GM19463 (cell line): ENCODE results near the gene UGCG.
"Not testable (repeated sequence)": the region's sequence is repeated elsewhere in the genome, so short reads cannot be mapped to it uniquely, and the experiment has no call there.

Experiments used
- ATAC-seq: cut with Tn5 transposase; IDR thresholded peaks from one replicate; pipeline ENCODE4 v1.9.1; 2021; ENCODE audit warnings: mild to moderate bottlenecking, moderate library complexity; ENCODE audit not compliant: unreplicated experiment

Gene UGCG

DNA sequence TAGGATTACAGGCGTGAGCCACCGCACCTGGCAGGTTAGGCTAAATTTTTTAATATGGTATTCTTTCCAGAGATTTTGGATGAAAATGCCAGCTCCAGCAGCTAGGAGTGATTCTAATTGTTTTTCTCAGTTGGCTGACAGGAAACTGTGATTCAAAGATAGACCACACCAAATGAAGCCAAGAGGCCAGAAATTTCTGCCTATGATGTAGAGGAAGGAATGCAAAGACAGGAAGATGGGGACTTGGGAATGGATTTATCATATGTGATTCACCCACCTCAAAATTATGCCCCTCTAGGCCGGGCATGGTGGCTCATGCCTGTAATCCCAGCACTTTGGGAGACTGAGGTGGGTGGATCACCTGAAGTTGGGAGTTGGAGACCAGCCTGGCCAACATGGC lies 53.3 kb downstream of the UGCG start:
- ATAC-seq: no peak

DNA sequence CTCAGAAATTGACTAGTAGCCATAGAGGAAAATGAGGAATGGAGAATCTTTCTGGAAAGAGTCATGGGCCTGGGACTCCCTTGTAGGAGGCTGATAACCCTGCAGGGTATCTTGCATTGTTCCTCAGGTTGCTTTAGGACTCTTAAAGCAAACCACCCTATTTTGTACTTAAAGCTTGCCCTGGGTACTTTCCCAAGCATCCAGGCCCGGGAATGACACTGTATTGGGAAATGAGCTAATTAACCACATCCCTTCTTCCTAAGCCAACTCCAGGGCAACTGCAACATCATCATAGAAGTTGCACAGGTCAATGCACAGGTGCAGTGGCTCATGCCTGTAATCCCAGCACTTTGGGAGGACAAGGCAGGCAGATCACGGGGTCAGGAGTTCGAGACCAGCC lies 55.9 kb downstream of the UGCG start:
- no peak for ATAC-seq

DNA sequence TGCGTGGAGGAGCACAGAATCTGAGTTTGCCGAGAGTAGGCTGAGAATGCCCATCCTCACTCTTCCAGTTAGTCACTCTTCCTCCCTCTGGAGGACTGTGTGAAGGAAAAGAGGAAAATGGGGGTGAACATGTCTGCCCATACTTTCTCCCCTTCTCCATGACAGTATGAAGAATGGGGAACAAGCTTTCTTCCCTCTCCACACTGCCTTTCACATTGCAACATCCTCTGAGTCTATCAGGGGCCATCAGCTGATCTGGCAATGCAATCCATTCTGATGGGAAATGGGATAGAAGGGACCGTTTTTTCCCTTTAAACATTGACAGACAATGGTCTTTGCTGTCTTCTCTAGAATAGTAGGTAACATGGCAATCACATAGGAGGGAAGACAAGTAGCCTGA lies 56.8 kb downstream of the UGCG start:
- no peak for ATAC-seq

DNA sequence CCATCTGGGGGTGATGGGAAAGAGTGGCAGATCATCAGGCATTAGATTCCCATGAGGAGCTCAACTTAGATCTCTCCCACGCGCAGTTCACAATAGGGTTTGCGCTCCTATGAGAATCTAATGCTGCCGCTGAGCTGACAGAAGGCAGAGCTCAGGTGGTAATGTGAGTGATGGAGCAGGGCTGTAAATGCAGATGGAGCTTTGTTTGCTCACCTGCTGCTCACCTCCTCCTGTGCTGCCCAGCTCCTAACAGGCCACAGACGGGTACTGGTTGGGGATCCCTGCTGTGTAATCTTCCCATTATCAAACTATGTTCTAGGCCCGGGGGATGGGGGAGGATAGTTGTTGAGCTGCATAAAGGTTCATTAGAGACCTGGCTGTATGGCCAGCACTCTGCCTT lies 58.4 kb downstream of the UGCG start:
- no peak for ATAC-seq

DNA sequence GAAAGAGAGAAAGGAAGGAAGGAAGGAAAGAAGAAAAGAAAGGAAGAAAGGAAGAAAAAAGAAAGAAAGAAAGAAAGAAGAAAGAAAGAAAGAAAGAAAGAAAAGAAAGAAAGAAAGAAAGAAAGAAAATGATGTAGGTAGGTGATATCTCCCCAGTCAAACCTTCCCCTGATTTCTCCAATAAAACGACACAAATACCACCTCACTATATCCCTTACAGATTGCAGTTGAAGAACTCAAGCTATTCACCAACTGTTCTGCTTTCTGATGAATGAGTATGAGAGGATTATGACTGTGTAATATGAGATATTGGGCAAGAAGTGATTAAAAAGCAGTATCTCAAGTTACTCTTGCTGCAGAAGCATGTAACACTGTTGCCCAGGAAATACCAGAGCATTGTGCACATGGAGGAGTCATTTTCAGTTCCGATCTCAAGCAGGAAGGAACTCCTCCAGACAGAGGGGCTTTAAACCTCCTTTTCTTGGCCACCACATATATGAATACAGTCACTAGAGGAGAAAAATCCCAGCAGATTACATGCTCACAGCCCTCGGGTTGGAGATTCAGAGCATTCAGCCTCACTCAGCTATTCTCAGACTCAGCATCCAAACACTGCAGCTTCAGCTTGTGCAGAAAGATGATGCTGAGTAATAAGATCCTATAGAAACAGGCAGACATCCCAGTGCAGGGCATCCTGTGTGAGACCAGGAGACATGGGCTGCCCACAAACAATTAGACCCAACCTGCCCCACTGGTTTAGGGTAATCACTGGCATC lies 61.4 kb downstream of the UGCG start:
- no peak for ATAC-seq

DNA sequence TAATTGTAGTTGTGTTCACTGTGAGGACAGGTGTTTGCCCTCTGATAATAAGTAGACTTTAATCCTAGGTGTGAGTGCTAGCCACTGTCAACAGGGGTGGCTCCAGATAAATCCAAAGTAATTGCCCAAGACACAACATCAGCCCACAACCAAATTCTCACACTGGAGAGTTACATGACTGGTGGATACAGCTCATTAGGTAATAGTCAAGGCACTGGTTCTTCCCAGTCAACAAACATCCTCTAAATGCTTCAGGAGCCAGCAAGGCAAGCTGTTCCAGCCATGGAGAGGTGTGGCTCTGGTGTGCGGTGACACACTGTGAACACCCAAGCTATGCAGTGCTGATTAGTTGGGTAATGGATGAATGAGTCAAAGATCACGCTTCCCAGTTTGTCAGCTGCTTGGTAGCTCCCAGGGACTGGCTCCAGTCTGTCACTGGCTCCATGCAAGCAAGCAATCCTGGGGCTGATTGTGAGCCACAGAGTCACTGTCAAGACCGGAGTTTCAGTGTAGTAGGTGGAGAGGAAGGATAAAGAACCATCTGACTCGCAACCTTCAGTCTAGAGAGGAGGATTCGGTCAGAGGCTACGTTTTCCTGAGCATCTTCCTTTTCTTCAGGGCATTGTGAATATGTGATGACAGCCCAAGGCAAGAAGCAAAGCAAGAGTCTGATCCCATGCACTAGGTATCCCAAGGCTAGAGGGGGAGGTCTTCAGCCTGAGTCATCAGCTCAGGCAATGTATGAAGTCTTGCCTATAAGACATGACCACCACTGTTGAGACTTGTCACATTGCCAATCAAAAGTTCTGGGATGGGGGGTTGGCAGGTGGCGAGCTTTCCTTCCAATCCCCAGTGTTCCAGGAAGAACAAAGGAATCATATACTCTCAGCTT lies 63.1 kb downstream of the UGCG start:
- no peak for ATAC-seq

DNA sequence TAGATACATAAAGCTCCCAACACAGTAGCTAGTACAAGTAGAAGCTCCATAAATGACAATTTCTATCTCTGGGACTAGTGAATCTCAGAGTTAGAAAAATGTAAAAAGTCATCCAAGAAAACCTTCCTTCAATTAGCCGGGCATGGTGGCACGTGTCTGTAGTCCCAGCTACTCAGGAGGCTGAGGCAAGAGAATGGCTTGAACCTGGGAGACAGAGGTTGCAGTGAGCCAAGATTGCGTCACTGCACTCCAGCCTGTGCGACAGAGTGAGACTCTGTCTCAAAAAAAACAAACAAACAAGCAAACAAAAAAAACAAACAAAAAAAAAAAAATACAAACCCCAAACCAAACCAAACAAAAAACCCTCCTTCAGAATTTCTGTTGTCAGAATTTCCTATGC lies 63.9 kb downstream of the UGCG start:
- ATAC-seq: not testable (repeated sequence)

DNA sequence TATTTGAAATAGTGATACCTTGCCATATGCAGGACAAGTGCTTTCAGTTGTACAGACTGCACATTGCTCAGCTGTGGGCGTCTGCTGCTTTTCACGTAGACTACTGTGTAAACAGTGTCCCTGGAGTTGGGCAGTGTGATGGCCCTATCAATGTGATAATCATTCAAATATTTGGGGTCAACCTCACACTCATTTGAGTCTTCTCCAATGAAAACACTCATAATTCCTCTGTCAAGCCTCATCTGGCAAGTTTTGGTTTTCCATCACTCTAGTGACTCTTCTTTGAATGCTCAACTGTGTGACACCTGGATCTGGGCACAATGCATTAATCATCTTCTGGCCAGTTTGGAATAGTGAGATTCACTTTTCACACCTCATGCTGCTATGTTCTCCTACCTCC lies 64.4 kb downstream of the UGCG start:
- ATAC-seq: no peak

DNA sequence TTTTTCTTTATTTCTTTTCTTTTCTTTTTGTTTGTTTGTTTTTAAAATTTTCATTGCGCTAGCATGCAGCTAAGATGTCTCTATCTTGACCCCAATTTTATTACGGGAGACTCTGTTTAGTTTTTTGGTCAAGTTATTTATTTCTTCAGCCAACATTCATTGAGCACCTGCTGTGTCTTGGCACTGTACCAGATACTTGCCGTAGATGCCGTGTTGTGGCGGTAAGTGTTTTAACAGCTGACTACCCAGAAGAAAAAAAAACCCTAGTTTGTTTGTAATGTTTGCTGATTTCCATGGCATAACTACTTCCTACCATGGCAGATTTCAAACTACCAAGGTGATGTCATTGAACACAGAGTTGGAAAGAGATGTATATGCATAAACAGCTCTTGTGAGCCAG lies 65.0 kb downstream of the UGCG start:
- no peak for ATAC-seq

DNA sequence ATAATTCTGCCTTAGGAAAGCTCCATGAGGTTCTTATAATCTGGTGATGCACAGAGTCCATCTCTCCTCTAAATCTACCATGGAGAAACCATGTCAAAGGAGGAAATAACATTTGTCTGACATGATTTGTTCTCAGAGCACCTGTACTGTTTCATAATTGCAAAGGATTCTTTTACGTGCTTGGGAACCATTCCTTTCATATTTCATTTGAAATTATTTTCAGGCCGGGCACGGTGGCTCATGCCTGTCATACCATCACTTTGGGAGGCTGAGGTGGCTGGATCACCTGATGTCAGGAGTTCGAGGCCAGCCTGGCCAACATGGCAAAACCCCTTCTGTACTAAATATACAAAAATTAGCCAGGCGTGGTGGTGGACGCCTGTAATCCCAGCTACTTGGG lies 65.4 kb downstream of the UGCG start:
- no peak for ATAC-seq

DNA sequence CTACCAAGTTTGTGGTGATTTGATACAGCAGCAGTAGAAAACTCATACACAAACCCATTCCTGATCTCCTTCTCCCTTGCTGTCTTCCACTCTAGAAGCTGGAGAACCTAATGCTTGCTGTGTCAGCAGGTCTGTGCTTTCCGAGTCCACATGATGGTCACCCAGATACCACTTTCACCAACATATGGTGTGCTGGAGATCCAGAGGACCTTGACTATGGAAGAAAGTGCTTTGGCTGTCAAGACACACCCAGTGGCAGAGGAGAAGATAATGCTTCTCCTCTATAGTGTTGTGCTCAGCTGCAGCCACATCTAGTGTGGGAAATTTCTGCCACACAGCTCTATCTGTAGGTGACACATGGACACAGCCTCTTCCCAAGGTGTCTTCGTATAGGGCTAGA lies 67.4 kb downstream of the UGCG start:
- ATAC-seq: no peak

DNA sequence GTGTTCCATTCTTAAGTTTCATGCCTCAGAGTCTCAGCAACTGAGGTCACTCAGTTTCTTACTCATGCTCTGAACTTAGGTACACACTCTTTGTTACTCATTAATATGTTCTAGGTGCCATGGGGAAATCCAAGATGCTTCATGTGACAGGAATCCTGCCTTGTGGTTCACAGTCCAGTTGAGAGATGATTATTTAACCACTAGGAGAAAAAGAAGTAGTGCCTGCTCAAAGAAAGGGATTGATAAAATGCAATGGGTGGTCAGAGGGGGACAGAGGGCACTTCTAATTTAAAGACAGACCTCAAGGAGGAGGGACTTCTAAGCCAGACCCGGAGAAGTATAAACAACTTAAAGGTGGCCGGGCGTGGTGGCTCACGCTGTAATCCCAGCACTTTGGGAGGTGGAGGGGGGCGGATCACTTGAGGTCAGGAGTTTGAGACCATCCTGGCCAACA lies 69.0 kb downstream of the UGCG start:
- ATAC-seq: peak; percentile 70

DNA sequence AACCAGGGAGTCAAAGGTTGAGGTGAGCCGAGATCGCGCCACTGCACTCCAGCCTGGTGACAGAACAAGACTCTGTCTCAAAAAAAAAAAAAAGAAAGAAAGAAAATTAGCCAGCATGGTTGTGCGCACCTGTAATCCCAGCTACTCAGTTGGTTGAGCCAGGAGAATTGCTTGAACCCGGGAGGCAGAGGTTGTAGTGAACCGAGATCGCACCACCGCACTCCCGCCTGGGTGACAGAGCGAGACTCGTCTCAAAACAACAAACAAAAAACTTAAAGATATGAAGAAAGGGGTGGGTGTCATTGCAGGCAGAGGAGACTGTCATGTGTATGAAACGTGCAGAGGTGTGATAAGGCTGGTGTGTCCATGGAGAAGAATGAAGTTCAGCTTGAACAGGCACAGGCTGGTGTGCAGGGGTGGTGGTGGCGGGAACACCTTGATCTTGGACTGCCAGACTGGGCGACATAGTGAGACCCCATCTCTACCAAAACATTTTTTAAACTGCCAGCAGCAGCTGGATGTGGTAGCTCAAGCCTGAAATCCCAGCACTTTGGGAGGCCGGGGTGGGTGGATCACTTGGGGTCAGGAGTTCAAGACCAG lies 69.6 kb downstream of the UGCG start:
- no peak for ATAC-seq

DNA sequence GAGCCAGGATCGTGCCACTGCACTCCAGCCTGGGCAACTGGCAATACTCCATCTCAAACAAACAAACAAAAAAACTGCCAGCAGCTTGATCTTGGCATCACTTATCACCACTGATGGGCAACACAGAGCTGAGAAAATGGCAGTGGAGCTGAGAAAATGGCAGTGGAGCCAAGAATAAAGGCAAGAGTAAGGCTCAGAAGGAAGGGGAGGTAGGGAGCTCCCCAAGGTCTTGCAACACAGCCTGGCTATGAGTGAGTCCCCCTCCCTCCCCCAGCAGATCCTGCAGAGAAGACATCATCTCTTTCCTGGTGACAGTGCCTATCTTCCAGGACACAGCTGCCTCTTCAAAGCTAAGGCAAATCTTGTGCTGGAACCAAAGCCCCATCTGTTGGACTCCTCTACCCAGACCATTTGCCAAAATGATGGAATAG lies 70.3 kb downstream of the UGCG start:
- ATAC-seq: no peak

DNA sequence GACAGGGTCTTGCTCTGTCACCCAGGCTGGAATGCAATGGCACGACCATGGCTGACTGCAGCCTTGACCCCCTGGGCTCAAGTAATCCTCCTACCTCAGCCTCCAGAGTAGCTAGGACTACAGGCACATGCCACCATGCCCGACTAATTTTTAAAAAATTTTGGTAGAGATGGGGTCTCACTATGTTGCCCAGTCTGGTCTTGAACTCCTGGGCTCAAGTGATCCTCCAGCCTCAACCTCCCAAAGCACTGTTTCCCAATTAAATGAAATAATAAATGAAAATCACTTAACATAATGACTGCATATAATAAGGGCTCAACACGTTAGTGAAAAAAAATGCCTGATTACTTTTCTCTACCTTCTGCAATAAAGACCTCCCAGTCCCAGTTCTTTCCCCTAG lies 71.0 kb downstream of the UGCG start:
- no peak for ATAC-seq

DNA sequence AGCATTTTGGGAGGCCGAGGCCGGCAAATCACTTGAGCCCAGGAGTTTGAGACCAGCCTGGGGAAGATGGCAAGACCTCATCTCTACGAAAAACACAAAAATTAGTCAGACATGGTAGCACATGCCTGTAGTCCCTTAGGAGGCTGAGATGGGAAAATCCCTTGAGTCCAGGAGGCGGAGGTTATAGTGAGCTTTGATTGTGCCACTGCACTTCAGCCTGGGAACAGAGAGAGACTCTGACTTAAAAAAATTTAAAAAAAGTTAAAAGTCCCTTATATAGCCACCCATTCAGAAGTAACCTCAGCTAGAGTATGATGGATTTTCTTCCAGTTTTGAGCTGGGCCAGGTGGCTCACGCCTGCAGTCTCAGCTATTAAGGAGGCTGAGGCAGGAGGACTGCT lies 72.4 kb downstream of the UGCG start:
- peak; percentile 48 for ATAC-seq

DNA sequence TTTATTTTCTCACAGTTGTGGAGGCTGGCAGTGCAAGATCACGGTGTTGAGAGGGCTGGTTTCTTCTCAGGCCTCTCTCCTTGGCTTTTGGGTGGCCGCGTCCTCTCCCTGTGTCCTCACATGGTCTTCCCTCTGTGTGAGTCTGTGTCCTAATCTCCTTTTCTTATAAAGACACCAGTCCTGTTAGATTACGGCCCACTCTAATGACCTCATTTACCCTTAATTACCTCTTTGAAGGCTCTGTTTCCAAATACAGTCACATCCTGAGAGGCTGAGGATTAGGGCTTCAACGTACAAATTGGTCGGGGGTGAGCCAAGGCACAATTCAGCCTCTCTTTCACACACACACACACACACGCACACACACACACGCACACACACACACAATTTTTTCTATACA lies 73.0 kb downstream of the UGCG start:
- no peak for ATAC-seq

DNA sequence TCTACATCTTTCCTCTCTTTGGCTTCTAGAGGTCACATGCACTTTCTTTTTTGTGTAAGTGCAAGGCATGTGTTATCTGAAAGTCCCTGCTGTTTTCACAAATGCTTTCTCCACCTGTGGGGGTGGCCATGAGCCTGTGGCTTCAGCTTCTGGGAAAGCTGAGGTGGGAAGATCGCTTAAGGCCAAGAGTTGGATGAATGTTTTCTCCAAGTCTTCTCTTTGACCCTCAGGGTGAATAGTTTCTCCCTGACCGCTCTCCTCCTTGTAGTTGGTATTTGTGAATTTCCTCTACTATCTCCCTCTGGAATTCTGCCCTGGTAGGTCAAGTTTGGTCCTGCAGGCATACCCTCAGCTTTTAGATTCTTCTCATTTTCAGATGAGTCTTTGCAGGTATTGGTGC lies 74.2 kb downstream of the UGCG start:
- ATAC-seq: no peak

DNA sequence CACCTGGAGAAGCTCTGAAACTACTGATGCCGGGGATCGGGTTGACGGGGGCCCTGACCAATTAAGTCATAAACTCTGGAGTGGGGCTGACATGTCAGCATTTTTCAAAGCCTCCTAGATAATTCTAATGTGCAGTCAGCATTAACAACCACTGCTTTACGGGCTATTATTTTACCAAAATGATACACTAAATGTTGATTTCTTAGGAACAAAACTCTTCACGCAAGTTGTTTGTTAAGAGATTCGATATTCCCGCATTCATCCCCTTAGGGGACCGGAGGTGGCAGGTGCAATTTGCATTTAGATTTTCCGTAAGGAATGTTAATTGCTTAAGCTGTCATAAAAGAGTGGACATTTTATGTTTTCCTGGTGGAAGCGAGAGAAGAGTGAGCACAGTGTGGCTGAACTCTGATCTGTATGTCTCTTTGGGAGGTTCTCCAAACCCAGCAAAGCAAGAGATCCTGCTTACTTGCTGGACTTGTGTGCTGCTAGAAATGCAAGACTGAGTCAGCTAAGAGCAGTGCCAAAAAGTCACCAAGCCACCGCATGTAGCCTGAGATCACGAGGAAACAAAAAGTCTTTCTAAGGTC lies 77.6 kb downstream of the UGCG start:
- no peak for ATAC-seq

DNA sequence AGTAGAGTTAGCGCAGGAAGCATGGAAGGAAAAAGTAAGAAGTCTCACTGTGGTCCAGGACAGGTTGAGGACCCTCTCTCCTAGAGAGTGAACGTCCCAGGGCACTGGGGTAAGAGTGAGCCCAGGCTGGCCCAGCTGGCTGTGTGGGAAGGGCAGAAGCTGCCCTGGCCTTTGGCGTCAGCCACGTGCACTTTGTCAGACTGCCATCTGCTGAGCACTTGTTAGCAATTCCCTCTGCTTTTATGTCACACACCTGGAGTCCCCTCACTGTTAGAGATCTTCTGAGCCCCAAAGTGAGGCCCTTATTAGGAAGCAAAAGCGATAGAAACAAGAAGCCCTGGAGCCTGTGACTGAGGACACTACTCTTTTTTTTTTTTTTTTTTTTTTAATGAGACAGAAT lies 79.1 kb downstream of the UGCG start:
- no peak for ATAC-seq

DNA sequence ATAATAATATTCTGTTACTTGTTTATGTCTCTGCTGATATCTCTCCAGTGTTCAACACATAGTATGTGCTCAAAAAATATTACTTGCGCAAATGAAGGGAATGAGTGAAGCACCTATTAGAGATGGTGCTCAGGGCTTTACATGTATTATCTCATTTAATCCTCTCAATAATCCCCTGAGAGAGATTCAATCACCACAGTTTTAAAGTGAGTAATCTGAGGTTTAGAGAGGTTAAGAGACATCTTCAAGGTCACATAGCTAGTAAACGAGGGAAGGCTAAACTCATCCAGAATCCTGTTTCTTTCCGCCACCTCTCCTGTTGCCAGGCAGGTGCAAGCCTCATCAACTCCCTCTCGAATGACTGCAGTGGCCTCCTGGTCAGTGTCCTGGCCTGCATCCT lies 82.0 kb downstream of the UGCG start:
- ATAC-seq: no peak
